Testis (tissue), 2 donors: ENCODE measurements around the gene TNS3.

Experiments
- POLR2A ChIP-seq: fragments of 450-650 bp; IDR thresholded peaks from one replicate; pipeline ENCODE4 v1.6.1; 2017; ENCODE audit warnings: antibody characterized with exemption, mild to moderate bottlenecking, moderate library complexity
- TF ChIP-seq, protein P1 (sequence below), 3 experiments: fragments of 450-650 bp in 2 of 3; fragments of 200-600 bp in 1 of 3; sonication (generic) in 1 of 3; IDR thresholded peaks; one replicate each; pipeline ENCODE4 v1.5.1; 2016 to 2019; ENCODE audit warnings: antibody characterized with exemption in 3 of 3, mild to moderate bottlenecking in 2 of 3, moderate library complexity in 1 of 3

DNA sequence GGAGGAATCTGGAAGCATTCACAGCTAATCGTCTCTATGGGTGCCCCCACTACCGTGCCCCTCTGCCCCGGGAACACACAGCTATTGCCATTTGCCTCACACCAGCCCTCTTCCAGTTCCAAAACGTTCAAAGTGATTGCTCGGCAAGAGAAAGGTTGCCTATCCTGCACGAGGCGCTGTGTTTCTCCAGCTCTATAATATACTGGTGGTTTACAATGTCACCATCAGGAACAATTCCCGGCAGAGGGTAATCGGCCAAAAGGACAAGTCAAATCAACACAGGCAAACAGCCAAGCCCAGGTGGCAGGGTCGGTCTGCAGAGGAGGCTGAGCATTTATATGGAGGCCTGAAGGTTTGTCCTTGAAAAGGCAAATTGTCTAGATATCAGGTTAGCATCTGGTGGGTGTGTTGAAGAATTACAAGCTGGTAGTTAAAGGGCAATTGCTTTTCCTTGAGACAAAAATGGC, 29.2 kb upstream of the TNS3 start:
- TF ChIP-seq, protein P1, sequence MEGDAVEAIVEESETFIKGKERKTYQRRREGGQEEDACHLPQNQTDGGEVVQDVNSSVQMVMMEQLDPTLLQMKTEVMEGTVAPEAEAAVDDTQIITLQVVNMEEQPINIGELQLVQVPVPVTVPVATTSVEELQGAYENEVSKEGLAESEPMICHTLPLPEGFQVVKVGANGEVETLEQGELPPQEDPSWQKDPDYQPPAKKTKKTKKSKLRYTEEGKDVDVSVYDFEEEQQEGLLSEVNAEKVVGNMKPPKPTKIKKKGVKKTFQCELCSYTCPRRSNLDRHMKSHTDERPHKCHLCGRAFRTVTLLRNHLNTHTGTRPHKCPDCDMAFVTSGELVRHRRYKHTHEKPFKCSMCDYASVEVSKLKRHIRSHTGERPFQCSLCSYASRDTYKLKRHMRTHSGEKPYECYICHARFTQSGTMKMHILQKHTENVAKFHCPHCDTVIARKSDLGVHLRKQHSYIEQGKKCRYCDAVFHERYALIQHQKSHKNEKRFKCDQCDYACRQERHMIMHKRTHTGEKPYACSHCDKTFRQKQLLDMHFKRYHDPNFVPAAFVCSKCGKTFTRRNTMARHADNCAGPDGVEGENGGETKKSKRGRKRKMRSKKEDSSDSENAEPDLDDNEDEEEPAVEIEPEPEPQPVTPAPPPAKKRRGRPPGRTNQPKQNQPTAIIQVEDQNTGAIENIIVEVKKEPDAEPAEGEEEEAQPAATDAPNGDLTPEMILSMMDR (IDR thresholded peaks at IDR 0.05) = no peak
- TF ChIP-seq POLR2A = no peak
